Thoracic aorta (tissue), 2 donors: ENCODE results near the gene EIF1AX. TPM values are rescaled to one million over a fixed set of nuclear protein-coding genes. Genes with fewer than 3 reads are reported as not detected.

ENCODE experiments used
- ATAC-seq: fragments of 150-250 bp; one replicate; pipeline ENCODE4 v1.8.0; 2017; ENCODE audit warnings: low read depth; ENCODE audit not compliant: insufficient number of reproducible peaks, low FRiP score
- DNase-seq: peaks from one replicate; pipeline ENCODE4 v3.0.0-alpha.2; 2020; ENCODE audit warnings: low spot score
- H3K27ac ChIP-seq, 2 donors: fragments of 200-600 bp; sonication (generic); 1 replicate in 1 of 2; 2 replicates in 1 of 2; pipeline ENCODE4 v1.5.1; 2016; ENCODE audit warnings: mild to moderate bottlenecking in 2 of 2, moderate library complexity in 2 of 2
- H3K27me3 ChIP-seq: fragments of 200-600 bp; sonication (generic); replicated peaks from 2 replicates; pipeline ENCODE4 v1.6.0; 2016; ENCODE audit warnings: mild to moderate bottlenecking; ENCODE audit not compliant: insufficient read depth
- H3K36me3 ChIP-seq: fragments of 200-600 bp; sonication (generic); one replicate; pipeline ENCODE4 v1.5.1; 2016
- H3K4me1 ChIP-seq, 2 donors: fragments of 200-600 bp; sonication (generic); 1 replicate in 1 of 2; 2 replicates in 1 of 2; pipeline versions ENCODE4 v1.5.1 to v1.6.0; 2016; ENCODE audit warnings: low read depth in 2 of 2, mild to moderate bottlenecking in 1 of 2; ENCODE audit not compliant: control insufficient read depth in 1 of 2
- H3K4me3 ChIP-seq: fragments of 200-600 bp; sonication (generic); 2 replicates; pipeline ENCODE4 v1.5.1; 2016; ENCODE audit warnings: mild to moderate bottlenecking
- H3K9me3 ChIP-seq: fragments of 200-600 bp; sonication (generic); 2 replicates; pipeline ENCODE4 v1.5.1; 2016
- total RNA-seq, 2 donors: library from RNA; depleted of rRNA; stranded (reverse); fragments of >200 nt; gene quantifications; one replicate each; pipeline versions ENCODE4 v1.1.0 to v1.2.3, GENCODE V29; 2016
- TF ChIP-seq, protein P1 (sequence below): fragments of 200-600 bp; sonication (generic); IDR thresholded peaks from one replicate; pipeline ENCODE4 v1.5.1; 2019; ENCODE audit warnings: antibody characterized with exemption

EIF1AX gene
- total RNA-seq, 2 donors from 2014 or later = 18.8 to 45.4 TPM

DNA sequence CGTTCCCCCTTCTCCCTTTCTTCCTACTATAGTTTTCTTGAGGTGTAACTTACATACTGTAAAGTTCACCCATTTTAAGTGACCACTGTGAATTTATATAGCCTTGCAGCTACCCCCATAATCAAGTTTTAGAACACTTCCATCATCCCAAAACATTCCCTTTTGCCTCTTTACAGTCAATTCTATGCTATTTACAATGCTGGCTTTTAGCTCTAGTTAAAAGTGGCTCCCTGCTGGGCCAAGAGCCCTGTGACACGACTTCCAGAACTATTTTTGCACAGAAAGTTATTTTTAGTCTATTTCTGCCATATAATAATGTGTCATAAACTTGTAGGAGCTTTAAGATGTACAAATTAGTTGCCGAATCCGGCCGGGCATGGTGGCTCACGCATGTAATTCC lies 51.8 kb downstream of the EIF1AX start:
- Histone ChIP-seq H3K9me3 (no peaks in the 10 kb centered on the region), H3K4me1 (no peaks in the 10 kb centered on the region), H3K27ac (no peak overlapping the region), H3K4me3 (no peak overlapping the region), H3K27me3 (no peaks in the 10 kb centered on the region), H3K36me3 (no peaks in the 10 kb centered on the region)
- DNase-seq (no peak), ATAC-seq (no peak)
- TF ChIP-seq, protein P1, sequence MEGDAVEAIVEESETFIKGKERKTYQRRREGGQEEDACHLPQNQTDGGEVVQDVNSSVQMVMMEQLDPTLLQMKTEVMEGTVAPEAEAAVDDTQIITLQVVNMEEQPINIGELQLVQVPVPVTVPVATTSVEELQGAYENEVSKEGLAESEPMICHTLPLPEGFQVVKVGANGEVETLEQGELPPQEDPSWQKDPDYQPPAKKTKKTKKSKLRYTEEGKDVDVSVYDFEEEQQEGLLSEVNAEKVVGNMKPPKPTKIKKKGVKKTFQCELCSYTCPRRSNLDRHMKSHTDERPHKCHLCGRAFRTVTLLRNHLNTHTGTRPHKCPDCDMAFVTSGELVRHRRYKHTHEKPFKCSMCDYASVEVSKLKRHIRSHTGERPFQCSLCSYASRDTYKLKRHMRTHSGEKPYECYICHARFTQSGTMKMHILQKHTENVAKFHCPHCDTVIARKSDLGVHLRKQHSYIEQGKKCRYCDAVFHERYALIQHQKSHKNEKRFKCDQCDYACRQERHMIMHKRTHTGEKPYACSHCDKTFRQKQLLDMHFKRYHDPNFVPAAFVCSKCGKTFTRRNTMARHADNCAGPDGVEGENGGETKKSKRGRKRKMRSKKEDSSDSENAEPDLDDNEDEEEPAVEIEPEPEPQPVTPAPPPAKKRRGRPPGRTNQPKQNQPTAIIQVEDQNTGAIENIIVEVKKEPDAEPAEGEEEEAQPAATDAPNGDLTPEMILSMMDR = no peak

DNA sequence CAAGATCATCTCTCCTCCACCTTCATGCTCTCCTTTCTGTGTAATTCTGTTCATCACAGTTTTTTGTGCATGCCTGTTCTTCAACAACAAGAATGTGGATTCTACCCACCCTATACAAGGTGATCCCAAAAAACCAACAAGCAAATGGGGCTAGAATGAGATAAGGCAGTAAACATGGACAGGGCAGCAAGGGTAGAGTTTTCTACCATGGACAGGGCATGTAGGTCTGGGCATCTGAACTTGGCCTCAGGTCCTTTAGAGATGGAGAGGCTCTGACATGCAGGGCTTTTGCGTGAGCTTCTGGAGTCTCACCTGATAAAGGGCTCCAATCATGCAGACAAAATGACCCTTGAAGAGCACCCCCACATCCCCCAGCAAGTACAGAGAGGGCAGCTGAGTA lies 61.4 kb downstream of the EIF1AX start:
- Histone ChIP-seq H3K4me1 (no peaks in the 10 kb centered on the region), H3K36me3 (no peaks in the 10 kb centered on the region), H3K9me3 (no peaks in the 10 kb centered on the region), H3K27ac (no peak overlapping the region), H3K4me3 (no peak overlapping the region), H3K27me3 (no peaks in the 10 kb centered on the region)
- TF ChIP-seq, protein P1 = no peak
- no peak for ATAC-seq
- no peak for DNase-seq

Other genes starting within 250 kb of the EIF1AX start
- gene BCLAF3, start 150.8 kb downstream of the EIF1AX start, total RNA-seq = 10 to 100 TPM in 1 of 2 donors, 1 to 10 TPM in 1; 9.5 to 10.5 TPM
- gene MAP7D2, start 24.9 kb downstream of the EIF1AX start, total RNA-seq = under 1 TPM in 1 of 2 donors, not detected in 1; 0.14 TPM
- gene RPS6KA3, start 125.1 kb upstream of the EIF1AX start, total RNA-seq = 10 to 100 TPM; 24.0 to 64.5 TPM